GM12878 (cell line): Measurements from ENCODE around the gene NRG2.

Source experiments
- BACH1 ChIP-seq: fragments of 450-650 bp; IDR thresholded peaks from 2 replicates; pipeline ENCODE4 v1.6.1; 2017; ENCODE audit warnings: mild to moderate bottlenecking, borderline replicate concordance
- BRCA1 ChIP-seq: IDR thresholded peaks from 2 replicates; pipeline ENCODE4 v1.6.1; 2011; ENCODE audit warnings: low read depth, low read length, improper control_type of control experiment
- CREB1 ChIP-seq: IDR thresholded peaks from 2 replicates; pipeline ENCODE4 v1.6.1; 2012; ENCODE audit warnings: low read depth, mild to moderate bottlenecking, inconsistent platforms
- CTCF ChIP-seq, 3 experiments: IDR thresholded peaks in 2 of 3; conservative IDR thresholded peaks in 1 of 3; 2 replicates each; pipeline ENCODE4 v1.5.1; 2011; ENCODE audit warnings: low read depth in 3 of 3, low read length in 3 of 3, mild to moderate bottlenecking in 3 of 3, control low read depth in 2 of 3, moderate library complexity in 2 of 3, inconsistent platforms in 1 of 3, mixed read lengths in 1 of 3; ENCODE audit not compliant: control insufficient read depth in 2 of 3, insufficient read depth in 1 of 3; ENCODE audit errors: extremely low read depth in 1 of 3
- EZH2 ChIP-seq: IDR thresholded peaks from 2 replicates; pipeline ENCODE4 v1.6.1; 2012; ENCODE audit warnings: low read depth, mild to moderate bottlenecking, control low read depth, inconsistent platforms, low read length, borderline replicate concordance; ENCODE audit not compliant: control insufficient read depth
- GABPA ChIP-seq: IDR thresholded peaks from 2 replicates; pipeline ENCODE4 v1.6.1; 2014; ENCODE audit warnings: antibody characterized with exemption, low read depth, mild to moderate bottlenecking, inconsistent platforms
- TARDBP ChIP-seq: IDR thresholded peaks from 2 replicates; pipeline ENCODE4 v1.6.1; 2016; ENCODE audit warnings: borderline replicate concordance

GRCh38 chr5:139799359-139799758 is 243.7 kb downstream of the NRG2 start:
- no peak for TF ChIP-seq BRCA1
- no peak for TF ChIP-seq CTCF (IDR thresholded peaks at IDR 0.05 in 2 of 3, conservative IDR thresholded peaks at IDR 0.05 in 1 of 3; ENCODE audit: control insufficient read depth in 2 of 3, extremely low read depth in 1 of 3, insufficient read depth in 1 of 3, low read depth in 3 of 3, low read length in 3 of 3)
- TF ChIP-seq EZH2: no peak
- TF ChIP-seq TARDBP: no peak
- no peak for TF ChIP-seq GABPA
- no peak for TF ChIP-seq CREB1
- TF ChIP-seq BACH1: no peak
